Hepatocyte (in vitro differentiated cells): ENCODE measurements around the gene CA5B. TPM values are rescaled to one million over a fixed set of nuclear protein-coding genes. Genes with fewer than 3 reads are reported as not detected.

ENCODE experiments used
- DNase-seq: peaks from one replicate; pipeline ENCODE4 v3.0.0-alpha.2; 2016; ENCODE audit warnings: low spot score
- H2AFZ ChIP-seq: fragments of 200-600 bp; sonication (generic); 2 replicates; pipeline ENCODE4 v1.6.0; 2016; ENCODE audit warnings: antibody characterized with exemption, mild to moderate bottlenecking
- H3K27ac ChIP-seq: fragments of 200-600 bp; sonication (generic); 2 replicates; pipeline ENCODE4 v1.5.1; 2016; ENCODE audit warnings: mild to moderate bottlenecking
- H3K27me3 ChIP-seq: fragments of 200-600 bp; sonication (generic); 2 replicates; pipeline ENCODE4 v1.6.1; 2016
- H3K36me3 ChIP-seq: fragments of 200-600 bp; sonication (generic); replicated peaks from 2 replicates; pipeline ENCODE4 v1.5.1; 2016; ENCODE audit warnings: low read depth; ENCODE audit not compliant: insufficient read depth
- H3K4me1 ChIP-seq: fragments of 200-600 bp; sonication (generic); 2 replicates; pipeline ENCODE4 v1.5.1; 2016; ENCODE audit warnings: mild to moderate bottlenecking, moderate library complexity; ENCODE audit not compliant: insufficient read depth
- H3K4me2 ChIP-seq: fragments of 200-600 bp; sonication (generic); 2 replicates; pipeline ENCODE4 v1.6.0; 2016
- H3K4me3 ChIP-seq: fragments of 200-600 bp; sonication (generic); 2 replicates; pipeline ENCODE4 v1.5.1; 2016; ENCODE audit warnings: mild to moderate bottlenecking
- H3K79me2 ChIP-seq: fragments of 200-600 bp; sonication (generic); 2 replicates; pipeline ENCODE4 v1.6.0; 2017; ENCODE audit warnings: mild to moderate bottlenecking
- H3K9me2 ChIP-seq: fragments of 200-600 bp; sonication (generic); replicated peaks from 2 replicates; pipeline ENCODE4 v1.6.0; 2017; ENCODE audit warnings: mild to moderate bottlenecking; ENCODE audit not compliant: insufficient read depth
- H3K9me3 ChIP-seq: fragments of 200-600 bp; sonication (generic); 2 replicates; pipeline ENCODE4 v1.5.1; 2016; ENCODE audit warnings: low read depth, mild to moderate bottlenecking
- H4K20me1 ChIP-seq: fragments of 200-600 bp; sonication (generic); 2 replicates; pipeline ENCODE4 v1.6.0; 2016; ENCODE audit warnings: mild to moderate bottlenecking; ENCODE audit not compliant: insufficient read depth, poor library complexity, severe bottlenecking
- EZH2 ChIP-seq: fragments of 200-600 bp; sonication (generic); IDR thresholded peaks from 2 replicates; pipeline ENCODE4 v1.6.1; 2016; ENCODE audit warnings: antibody characterized with exemption, mild to moderate bottlenecking, borderline replicate concordance
- EZH2phosphoT487 ChIP-seq: fragments of 200-600 bp; sonication (generic); IDR thresholded peaks from one replicate; pipeline ENCODE4 v1.6.1; 2018; ENCODE audit warnings: antibody characterized with exemption, mild to moderate bottlenecking, low read depth, moderate library complexity; ENCODE audit not compliant: unreplicated experiment, severe bottlenecking
- WGBS: methylation state at CpG from one replicate; pipeline ENCODE4 v1.1.6; 2016; ENCODE audit warnings: low lambda C conversion rate; ENCODE audit errors: missing lambda C conversion rate; 5-methylcytosine and 5-hydroxymethylcytosine counted together
- polyA plus RNA-seq: library from polyadenylated mRNA; unstranded; fragments of >200 nt; fragmentation: Nextera tagmentation; extraction: Ambion mirVana; gene quantifications from 2 replicates; pipeline ENCODE4 v1.2.1, GENCODE V29; 2016
- total RNA-seq: library from RNA; depleted of rRNA; stranded (reverse); fragments of >200 nt; gene quantifications from 2 replicates; pipeline ENCODE4 v1.2.3, GENCODE V29; 2014
- TF ChIP-seq, protein P1 (sequence below): fragments of 200-600 bp; sonication (generic); IDR thresholded peaks from 2 replicates; pipeline ENCODE4 v1.5.1; 2016; ENCODE audit warnings: antibody characterized with exemption, mild to moderate bottlenecking; ENCODE audit not compliant: poor library complexity

Gene CA5B
- total and polyA plus RNA-seq, 2 experiments from 2014 or later: 6.8 to 11.1 TPM

DNA sequence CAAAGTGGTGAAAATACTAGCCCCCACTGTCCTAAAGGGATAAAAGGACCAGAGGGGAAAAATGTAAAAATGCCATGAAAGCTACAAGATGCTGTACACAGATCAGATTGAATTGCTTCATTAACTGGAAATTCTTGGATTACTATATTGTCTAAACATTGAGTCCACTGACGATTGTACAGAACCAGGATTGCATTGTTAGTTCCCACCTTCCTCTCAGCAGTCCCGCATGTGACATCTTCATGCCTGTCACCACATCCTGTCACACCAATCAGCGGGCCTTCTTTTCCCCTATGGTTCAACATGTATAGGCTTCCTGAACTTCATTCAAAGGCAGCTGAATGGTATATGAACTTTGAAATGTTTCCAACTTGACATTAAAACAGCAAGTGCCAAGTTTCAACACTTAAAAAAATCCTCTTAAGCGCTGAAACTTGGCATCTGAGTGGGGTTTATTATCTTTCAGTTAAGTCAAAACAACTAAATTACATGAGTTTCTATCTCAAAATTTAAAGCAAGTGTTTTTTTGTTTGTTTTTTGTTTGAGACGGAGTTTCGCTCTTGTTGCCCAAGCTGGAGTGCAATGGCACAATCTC, 76.8 kb downstream of the CA5B start:
- no peaks in the 10 kb centered on the region for H3K9me2 ChIP-seq
- no peaks in the 10 kb centered on the region for H4K20me1 ChIP-seq
- TF ChIP-seq, protein P1, sequence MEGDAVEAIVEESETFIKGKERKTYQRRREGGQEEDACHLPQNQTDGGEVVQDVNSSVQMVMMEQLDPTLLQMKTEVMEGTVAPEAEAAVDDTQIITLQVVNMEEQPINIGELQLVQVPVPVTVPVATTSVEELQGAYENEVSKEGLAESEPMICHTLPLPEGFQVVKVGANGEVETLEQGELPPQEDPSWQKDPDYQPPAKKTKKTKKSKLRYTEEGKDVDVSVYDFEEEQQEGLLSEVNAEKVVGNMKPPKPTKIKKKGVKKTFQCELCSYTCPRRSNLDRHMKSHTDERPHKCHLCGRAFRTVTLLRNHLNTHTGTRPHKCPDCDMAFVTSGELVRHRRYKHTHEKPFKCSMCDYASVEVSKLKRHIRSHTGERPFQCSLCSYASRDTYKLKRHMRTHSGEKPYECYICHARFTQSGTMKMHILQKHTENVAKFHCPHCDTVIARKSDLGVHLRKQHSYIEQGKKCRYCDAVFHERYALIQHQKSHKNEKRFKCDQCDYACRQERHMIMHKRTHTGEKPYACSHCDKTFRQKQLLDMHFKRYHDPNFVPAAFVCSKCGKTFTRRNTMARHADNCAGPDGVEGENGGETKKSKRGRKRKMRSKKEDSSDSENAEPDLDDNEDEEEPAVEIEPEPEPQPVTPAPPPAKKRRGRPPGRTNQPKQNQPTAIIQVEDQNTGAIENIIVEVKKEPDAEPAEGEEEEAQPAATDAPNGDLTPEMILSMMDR: no peak
- TF ChIP-seq EZH2 (no peak), EZH2phosphoT487 (no peak)
- no peaks in the 10 kb centered on the region for H3K9me3 ChIP-seq
- H3K27ac ChIP-seq: no peak overlapping the region
- 93% methylated on average over 6 of the region's 6 CpGs for WGBS
- no peak overlapping the region for H3K4me2 ChIP-seq
- H2AFZ ChIP-seq: no peak overlapping the region
- H3K79me2 ChIP-seq: peaks cover 2% of the 10 kb centered on the region
- H3K27me3 ChIP-seq: no peaks in the 10 kb centered on the region
- no peak overlapping the region for H3K4me3 ChIP-seq
- no peaks in the 10 kb centered on the region for H3K4me1 ChIP-seq
- no peak for DNase-seq
- H3K36me3 ChIP-seq: no peaks in the 10 kb centered on the region

DNA sequence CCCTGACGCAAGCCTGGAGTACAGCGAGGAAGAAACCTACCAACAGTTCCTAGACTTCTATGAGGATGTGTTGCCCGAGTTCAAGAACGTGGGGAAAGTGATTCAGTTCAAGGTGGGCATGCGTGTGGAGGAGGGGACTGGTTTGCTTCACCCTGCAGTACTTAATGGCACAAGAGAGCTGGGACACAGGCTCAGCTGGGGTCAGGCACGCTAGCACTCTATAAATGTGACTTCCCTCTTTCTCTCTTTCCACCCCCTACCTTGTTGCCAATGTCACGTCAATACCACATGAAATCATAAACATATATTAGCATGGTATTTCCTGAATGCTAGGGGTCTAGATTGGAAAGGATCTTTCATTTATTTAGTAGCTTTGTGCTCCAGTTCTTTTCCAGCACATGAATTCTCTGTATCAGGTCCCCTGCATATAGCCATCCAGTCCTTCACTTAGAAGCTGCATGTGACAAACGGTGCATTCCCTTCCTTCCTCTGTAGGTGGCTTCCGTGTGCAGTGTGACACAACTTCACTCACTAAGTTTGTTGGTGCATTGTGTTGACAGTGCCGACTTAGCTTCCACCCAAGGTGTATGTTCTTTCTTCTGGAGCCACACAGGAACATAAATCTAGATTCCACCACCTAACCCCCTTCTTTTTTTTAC, 77.8 kb downstream of the CA5B start:
- WGBS: 64% methylated on average over 10 of the region's 10 CpGs
- H3K36me3 ChIP-seq: no peaks in the 10 kb centered on the region
- peak; percentile 68 for DNase-seq

GRCh38 chrX:15816438-15816809, 78.4 kb downstream of the CA5B start:
- DNase-seq: no peak
- Histone ChIP-seq H3K4me2 (no peak overlapping the region), H2AFZ (no peak overlapping the region), H3K4me1 (no peaks in the 10 kb centered on the region), H3K36me3 (no peaks in the 10 kb centered on the region), H3K9me2 (no peaks in the 10 kb centered on the region), H4K20me1 (no peaks in the 10 kb centered on the region), H3K27me3 (no peaks in the 10 kb centered on the region), H3K27ac (peak overlapping the region; percentile 43), H3K4me3 (no peak overlapping the region), H3K79me2 (peaks cover 2% of the 10 kb centered on the region), H3K9me3 (no peaks in the 10 kb centered on the region)
- WGBS: 37% methylated on average over 1 of the region's 1 CpG
- TF ChIP-seq EZH2 (no peak), EZH2phosphoT487 (no peak)
- TF ChIP-seq, protein P1: no peak

More for the DNA sequence above, 77.8 kb downstream of the CA5B start:
- no peak overlapping the region for H3K4me3 ChIP-seq
- no peak overlapping the region for H2AFZ ChIP-seq
- no peaks in the 10 kb centered on the region for H3K27me3 ChIP-seq
- H3K9me3 ChIP-seq: no peaks in the 10 kb centered on the region
- H3K9me2 ChIP-seq: no peaks in the 10 kb centered on the region
- H3K4me1 ChIP-seq: no peaks in the 10 kb centered on the region
- H4K20me1 ChIP-seq: no peaks in the 10 kb centered on the region
- peak overlapping the region; percentile 43 for H3K27ac ChIP-seq
- H3K79me2 ChIP-seq: peaks cover 2% of the 10 kb centered on the region
- H3K4me2 ChIP-seq: no peak overlapping the region
- no peak for TF ChIP-seq EZH2
- TF ChIP-seq, protein P1: peak; percentile 51
